GM08714 (cell line): ENCODE results near the gene ASPM.
"Not testable (repeated sequence)": the region's sequence is repeated elsewhere in the genome, so short reads cannot be mapped to it uniquely, and the experiment has no call there.

Experiments
- H3K4me3 ChIP-seq: fragments of 200-500 bp; sonication (Bioruptor generic); 2 replicates; pipeline ENCODE4 v1.5.1; 2014; ENCODE audit warnings: mild to moderate bottlenecking, low read length, inconsistent platforms
- ZNF274 ChIP-seq: IDR thresholded peaks from 2 replicates; pipeline ENCODE4 v1.6.1; 2012; ENCODE audit warnings: mild to moderate bottlenecking, low read depth, low read length

The ASPM gene

GRCh38 chr1:197126691-197127090, 19.8 kb downstream of the ASPM start:
- no peak for TF ChIP-seq ZNF274

GRCh38 chr1:197124376-197124775, 22.1 kb downstream of the ASPM start:
- TF ChIP-seq ZNF274: no peak
- H3K4me3 ChIP-seq: no peak overlapping the region

More at GRCh38 chr1:197126691-197127090, 19.8 kb downstream of the ASPM start:
- no peak overlapping the region for H3K4me3 ChIP-seq

- no peak for TF ChIP-seq ZNF274
- no peak overlapping the region for H3K4me3 ChIP-seq
Observed at GRCh38 chr1:197116156-197116555, 30.3 kb downstream of the ASPM start.

GRCh38 chr1:197106869-197107268, 39.6 kb downstream of the ASPM start:
- no peak overlapping the region for H3K4me3 ChIP-seq
- TF ChIP-seq ZNF274: no peak

GRCh38 chr1:197103300-197103699, 43.2 kb downstream of the ASPM start:
- no peak overlapping the region for H3K4me3 ChIP-seq
- TF ChIP-seq ZNF274: no peak

GRCh38 chr1:197101978-197102377, 44.5 kb downstream of the ASPM start:
- H3K4me3 ChIP-seq: no peak overlapping the region
- TF ChIP-seq ZNF274: no peak

- no peak for TF ChIP-seq ZNF274
- H3K4me3 ChIP-seq: no peak overlapping the region
Observed at GRCh38 chr1:197100677-197101076, 45.8 kb downstream of the ASPM start.

- TF ChIP-seq ZNF274: no peak
- H3K4me3 ChIP-seq: no peak overlapping the region
Observed at GRCh38 chr1:197099444-197099843, 47.0 kb downstream of the ASPM start.

GRCh38 chr1:197096971-197097370, 49.5 kb downstream of the ASPM start:
- not testable (repeated sequence) for H3K4me3 ChIP-seq

- no peak for TF ChIP-seq ZNF274
- no peak overlapping the region for H3K4me3 ChIP-seq
Observed at GRCh38 chr1:197096137-197096536, 50.3 kb downstream of the ASPM start.

GRCh38 chr1:197093226-197093885, 53.1 kb downstream of the ASPM start:
- no peak for TF ChIP-seq ZNF274
- no peak overlapping the region for H3K4me3 ChIP-seq

- H3K4me3 ChIP-seq: no peak overlapping the region
- TF ChIP-seq ZNF274: no peak
Observed at GRCh38 chr1:197092491-197093023, 53.9 kb downstream of the ASPM start.

GRCh38 chr1:197083474-197083873, 63.0 kb downstream of the ASPM start:
- no peak overlapping the region for H3K4me3 ChIP-seq
- no peak for TF ChIP-seq ZNF274

- TF ChIP-seq ZNF274: no peak
- H3K4me3 ChIP-seq: no peak overlapping the region
Observed at GRCh38 chr1:197081117-197081753, 65.2 kb downstream of the ASPM start.

- no peak overlapping the region for H3K4me3 ChIP-seq
- no peak for TF ChIP-seq ZNF274
Observed at GRCh38 chr1:197080323-197080722, 66.1 kb downstream of the ASPM start.
